SK-N-SH (cell line): ENCODE data around the gene RGS11.

Source experiments
- FOXM1 ChIP-seq: IDR thresholded peaks from 2 replicates; pipeline ENCODE4 v1.4.0; 2012; ENCODE audit warnings: low read depth, mild to moderate bottlenecking
- JUND ChIP-seq: IDR thresholded peaks from 2 replicates; pipeline ENCODE4 v1.4.0; 2012
- MEF2A ChIP-seq: IDR thresholded peaks from 2 replicates; pipeline ENCODE4 v1.4.0; 2012; ENCODE audit warnings: low read depth, borderline replicate concordance
- REST ChIP-seq: IDR thresholded peaks from 2 replicates; pipeline ENCODE4 v1.6.1; 2012; ENCODE audit warnings: mild to moderate bottlenecking, low read depth, low read length, moderate library complexity
- TAF1 ChIP-seq: IDR thresholded peaks from 2 replicates; pipeline ENCODE4 v1.6.1; 2012; ENCODE audit warnings: low read depth, mild to moderate bottlenecking, low read length, moderate library complexity, borderline replicate concordance
- ZBTB33 ChIP-seq: IDR thresholded peaks from 2 replicates; pipeline ENCODE4 v1.4.0; 2012; ENCODE audit warnings: low read depth, borderline replicate concordance
- TF ChIP-seq, protein P1 (sequence below): fragments of 200-600 bp; sonication (generic); IDR thresholded peaks from 2 replicates; pipeline ENCODE4 v1.6.1; 2017; ENCODE audit warnings: antibody characterized with exemption, mild to moderate bottlenecking, moderate library complexity
- TF ChIP-seq, protein P2 (sequence below): IDR thresholded peaks from 2 replicates; pipeline ENCODE4; 2012

DNA sequence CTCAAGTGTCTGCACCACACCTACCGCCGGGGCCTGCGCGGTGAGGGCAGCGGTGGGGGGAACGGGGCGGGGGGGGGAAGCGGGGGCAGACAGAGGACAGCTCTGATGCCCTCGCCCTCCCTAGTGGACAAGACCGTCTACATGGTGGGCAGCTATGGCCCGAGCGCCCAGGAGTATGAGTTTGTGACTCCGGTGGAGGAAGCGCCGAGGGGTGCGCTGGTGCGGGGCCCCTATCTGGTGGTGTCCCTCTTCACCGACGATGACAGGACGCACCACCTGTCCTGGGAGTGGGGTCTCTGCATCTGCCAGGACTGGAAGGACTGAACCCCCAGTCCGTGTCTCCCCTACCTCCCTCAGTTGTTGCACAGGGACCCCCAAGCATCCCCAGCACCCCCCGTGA, 6.7 kb upstream of the RGS11 start:
- TF ChIP-seq, protein P1, sequence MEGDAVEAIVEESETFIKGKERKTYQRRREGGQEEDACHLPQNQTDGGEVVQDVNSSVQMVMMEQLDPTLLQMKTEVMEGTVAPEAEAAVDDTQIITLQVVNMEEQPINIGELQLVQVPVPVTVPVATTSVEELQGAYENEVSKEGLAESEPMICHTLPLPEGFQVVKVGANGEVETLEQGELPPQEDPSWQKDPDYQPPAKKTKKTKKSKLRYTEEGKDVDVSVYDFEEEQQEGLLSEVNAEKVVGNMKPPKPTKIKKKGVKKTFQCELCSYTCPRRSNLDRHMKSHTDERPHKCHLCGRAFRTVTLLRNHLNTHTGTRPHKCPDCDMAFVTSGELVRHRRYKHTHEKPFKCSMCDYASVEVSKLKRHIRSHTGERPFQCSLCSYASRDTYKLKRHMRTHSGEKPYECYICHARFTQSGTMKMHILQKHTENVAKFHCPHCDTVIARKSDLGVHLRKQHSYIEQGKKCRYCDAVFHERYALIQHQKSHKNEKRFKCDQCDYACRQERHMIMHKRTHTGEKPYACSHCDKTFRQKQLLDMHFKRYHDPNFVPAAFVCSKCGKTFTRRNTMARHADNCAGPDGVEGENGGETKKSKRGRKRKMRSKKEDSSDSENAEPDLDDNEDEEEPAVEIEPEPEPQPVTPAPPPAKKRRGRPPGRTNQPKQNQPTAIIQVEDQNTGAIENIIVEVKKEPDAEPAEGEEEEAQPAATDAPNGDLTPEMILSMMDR: no peak
- TF ChIP-seq MEF2A: no peak
- TF ChIP-seq TAF1: no peak
- TF ChIP-seq JUND: no peak
- TF ChIP-seq, protein P2, sequence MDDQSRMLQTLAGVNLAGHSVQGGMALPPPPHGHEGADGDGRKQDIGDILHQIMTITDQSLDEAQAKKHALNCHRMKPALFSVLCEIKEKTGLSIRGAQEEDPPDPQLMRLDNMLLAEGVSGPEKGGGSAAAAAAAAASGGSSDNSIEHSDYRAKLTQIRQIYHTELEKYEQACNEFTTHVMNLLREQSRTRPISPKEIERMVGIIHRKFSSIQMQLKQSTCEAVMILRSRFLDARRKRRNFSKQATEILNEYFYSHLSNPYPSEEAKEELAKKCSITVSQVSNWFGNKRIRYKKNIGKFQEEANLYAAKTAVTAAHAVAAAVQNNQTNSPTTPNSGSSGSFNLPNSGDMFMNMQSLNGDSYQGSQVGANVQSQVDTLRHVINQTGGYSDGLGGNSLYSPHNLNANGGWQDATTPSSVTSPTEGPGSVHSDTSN: no peak
- TF ChIP-seq REST: no peak
- TF ChIP-seq ZBTB33: no peak
- no peak for TF ChIP-seq FOXM1
